Measurements from ENCODE around the gene KIAA1586.

GRCh38 chr6:57068061-57068460 is 21.6 kb downstream of the KIAA1586 start:
- TF ChIP-seq CTCF (conservative IDR thresholded peaks at IDR 0.05) = no peak
- no peak for TF ChIP-seq EZH2 (IDR thresholded peaks at IDR 0.05; ENCODE audit: low read depth)
